ENCODE measurements around the gene ETV4. TPM values are rescaled to one million over a fixed set of nuclear protein-coding genes. Genes with fewer than 3 reads are reported as not detected.

The ETV4 gene
- total RNA-seq = 2.5 and 3.8 TPM in 2 replicates

DNA sequence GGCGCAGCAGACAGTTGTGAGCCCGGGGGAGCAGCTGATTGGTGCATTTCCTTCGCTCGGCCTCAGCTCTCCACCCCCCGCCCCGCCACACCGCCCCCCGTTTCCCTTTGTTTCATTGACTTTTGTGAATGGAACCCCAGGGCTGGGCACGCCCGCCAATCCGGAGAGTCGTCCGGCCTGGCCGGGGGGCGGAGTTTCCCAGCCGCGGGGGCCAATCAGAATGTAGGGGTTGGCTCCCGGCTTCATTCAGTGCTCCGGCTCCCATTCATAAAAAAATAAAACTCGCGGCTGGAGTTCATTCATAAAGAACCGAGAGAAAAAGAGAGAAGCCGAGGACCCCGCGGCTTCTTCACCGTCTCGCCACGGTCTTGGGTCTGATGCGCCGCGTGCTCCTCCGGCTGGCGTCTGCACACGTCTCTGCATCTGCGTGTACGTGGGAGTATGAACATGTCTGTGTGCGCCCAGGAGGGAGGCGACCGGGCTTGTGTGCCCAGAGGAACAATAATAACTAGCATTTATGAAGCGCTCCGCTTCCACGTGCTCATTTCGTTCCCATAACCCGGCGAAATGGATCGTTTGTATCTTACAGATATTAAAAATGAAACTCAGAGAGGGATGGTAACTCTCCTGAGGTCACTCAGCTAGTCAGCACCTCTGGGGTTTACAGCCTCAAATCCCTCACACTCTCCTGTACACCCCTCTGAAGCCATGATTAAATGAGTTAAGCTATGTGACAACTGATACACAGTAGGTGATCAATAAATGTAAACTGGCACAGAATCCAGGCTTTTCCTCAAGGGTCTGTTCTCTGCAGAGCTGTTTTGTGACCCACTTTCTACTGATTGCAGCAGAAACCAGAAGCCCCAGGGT lies at the start of gene ETV4:
Gene ETV4, minus strand, starts transcription at position 22 of the 870 bp plus-strand sequence. CDS start 723 bp downstream, outside the sequence.

DNA sequence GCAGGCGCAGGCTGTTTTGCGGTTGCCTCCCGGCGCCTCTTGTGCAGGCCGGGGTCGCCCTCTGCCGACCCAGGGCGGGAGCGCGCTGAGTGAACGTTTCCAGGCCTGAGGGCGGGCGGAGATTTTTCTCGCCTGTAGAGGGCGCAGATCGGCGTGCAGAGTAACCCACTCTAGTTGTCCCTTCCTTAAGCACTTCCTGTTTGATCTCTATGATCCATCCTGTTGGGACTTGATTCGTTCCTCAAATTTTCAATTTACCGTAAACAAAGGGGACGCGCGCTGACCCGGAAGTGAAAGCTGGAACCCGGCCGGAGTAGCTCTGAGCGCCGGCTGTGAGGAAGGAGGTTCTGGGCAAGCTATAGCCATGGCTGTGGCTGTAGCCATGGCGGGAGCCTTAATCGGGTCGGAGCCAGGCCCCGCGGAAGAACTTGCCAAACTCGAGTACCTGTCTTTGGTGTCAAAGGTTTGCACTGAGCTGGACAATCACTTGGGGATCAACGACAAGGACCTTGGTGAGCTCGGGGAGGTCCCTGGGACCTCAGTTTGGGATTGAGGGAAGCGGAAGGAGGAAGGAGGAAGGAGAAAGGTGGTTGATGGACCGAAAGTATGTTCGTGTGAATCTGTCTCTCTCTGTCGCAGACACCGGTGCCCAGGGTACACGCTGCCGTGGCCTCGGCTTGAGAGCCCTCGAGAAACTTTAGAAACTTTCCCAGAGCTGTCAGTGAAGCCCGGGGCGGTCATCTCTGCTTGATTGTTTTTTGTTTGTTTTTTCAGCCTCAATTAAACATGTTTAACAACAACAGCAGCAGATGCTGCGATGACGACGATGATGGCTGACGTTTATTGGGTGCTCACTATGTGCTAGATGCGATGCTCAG lies 62.2 kb downstream of the ETV4 start, which contains the start of gene DHX8:
Gene DHX8, plus strand, starts transcription at position 302 of the 878 bp plus-strand sequence. Its CDS starts 63 bp downstream, at position 365.

Other genes with a start within 250 kb of the ETV4 start
- gene ARL4D, start 147.3 kb downstream of the ETV4 start, total RNA-seq = 13.9 and 15.4 TPM in 2 replicates
- 25.5 and 34.6 TPM in 2 replicates for gene DHX8, start 62.4 kb downstream of the ETV4 start, total RNA-seq
- gene MEOX1, start 115.6 kb upstream of the ETV4 start, total RNA-seq = 0.25 TPM in 1 of 2 replicates, not detected in the other
- gene SOST, start 212.5 kb upstream of the ETV4 start, total RNA-seq = not detected in 2 replicates
- gene DUSP3, start 232.6 kb upstream of the ETV4 start, total RNA-seq = 19.4 and 23.5 TPM in 2 replicates
- 0.20 TPM in 1 of 2 replicates, not detected in the other for gene CFAP97D1, start 234.1 kb upstream of the ETV4 start, total RNA-seq